Measurements from ENCODE around the gene CYP4F2. TPM values are rescaled to one million over a fixed set of nuclear protein-coding genes. Genes with fewer than 3 reads are reported as not detected.

The CYP4F2 gene
- total RNA-seq (2011; cell fraction: chromatin; rRNA removed; ENCODE audit: low replicate concordance): 0.39 and 1.8 TPM in 2 replicates
- 0.17 and 0.79 TPM in 2 replicates for total RNA-seq (2011; cell fraction: nucleolus; rRNA removed)
- 0.59 and 0.69 TPM in 2 replicates for total RNA-seq (2011; cell fraction: nucleoplasm; rRNA removed)
- 0.32 and 1.8 TPM in 2 replicates for total RNA-seq (2014; rRNA removed)
- 0.11 TPM in 1 of 2 replicates, not detected in the other for total RNA-seq (2014; rRNA removed; fragmentation: Illumina TruSeq; extraction: Trizol)
- 0.22 TPM in 1 of 2 replicates, not detected in the other for total RNA-seq (2015; rRNA removed; fragmentation: Illumina TruSeq; extraction: Trizol)
- total RNA-seq (2021): 0.22 and 0.51 TPM in 2 replicates
- polyA plus RNA-seq (2011; rRNA removed): 0.26 and 0.56 TPM in 2 replicates
- polyA plus RNA-seq (2011; cell fraction: cytosol; rRNA removed): 0.18 and 0.31 TPM in 2 replicates
- polyA plus RNA-seq (2011; cell fraction: nucleus; rRNA removed): 3.2 and 4.6 TPM in 2 replicates
- 0.36 and 1.7 TPM in 2 replicates for polyA plus RNA-seq (2012)
- 0.10 and 0.15 TPM in 2 replicates for polyA plus RNA-seq (2014; fragmentation: Illumina TruSeq; extraction: Trizol)
- polyA plus RNA-seq (2014; fragmentation: Nextera tagmentation; extraction: Ambion mirVana): not detected
- 0.37 and 0.82 TPM in 2 replicates for polyA plus RNA-seq (2014; rRNA removed)
- polyA minus RNA-seq (2011; rRNA and poly(A)+ RNA removed): not detected in 2 replicates
- not detected in 2 replicates for polyA minus RNA-seq (2011; cell fraction: cytosol; rRNA and poly(A)+ RNA removed)
- 0.67 and 1.1 TPM in 2 replicates for polyA minus RNA-seq (2011; cell fraction: nucleus; rRNA and poly(A)+ RNA removed)
- Bru-seq, nascent RNA: percentile 13 among the genes with signal in this experiment
- BruChase-seq, experiment 1, labeled RNA remaining after a 2-hour chase: percentile 8 among the genes with signal in this experiment
- BruChase-seq, experiment 2, labeled RNA remaining after a 6-hour chase: percentile 18 among the genes with signal in this experiment
- long read RNA-seq, experiment 1: 0 reads
- long read RNA-seq, experiment 2: 0 reads
- long read RNA-seq, experiment 3: 0 reads

- Histone ChIP-seq H4K20me1 (replicated peaks; ENCODE audit: control insufficient read depth, insufficient read depth, low read length) (no peaks in the 10 kb centered on the region), H3K9ac (ENCODE audit: insufficient read depth in 1 of 2, low read depth in 2 of 2, low read length in 2 of 2) (peak within 1 kb of the TSS in 1 of 2 experiments; percentile 17; a peak in 1 of 4 replicates), H2AFZ (ENCODE audit: low read depth, low read length) (no peak within 1 kb of the TSS), H3K4me1 (replicated peaks in 1 of 2; ENCODE audit: control insufficient read depth in 2 of 2, insufficient read depth in 2 of 2, low read length in 2 of 2) (peaks cover 0 to 18% of the 10 kb centered on the region in 2 experiments; a peak in 2 of 5 replicates), H3K9me3 (replicated peaks; ENCODE audit: control insufficient read depth, insufficient read depth, low read depth, low read length) (no peaks in the 10 kb centered on the region; the same call in 1 of the 2 replicates), H3K36me3 (ENCODE audit: control insufficient read depth, insufficient read depth, low read length) (no peaks in the 10 kb centered on the region), H3K79me2 (ENCODE audit: control insufficient read depth, insufficient read depth, low read length) (no peaks in the 10 kb centered on the region), H3K4me2 (ENCODE audit: insufficient read depth, low read length) (no peak within 1 kb of the TSS), H3K9me1 (ENCODE audit: control insufficient read depth, insufficient read depth, low read length) (no peaks in the 10 kb centered on the region), H3K27me3 (ENCODE audit: control insufficient read depth in 2 of 2, insufficient read depth in 2 of 2, low read length in 2 of 2) (peaks cover 4 to 8% of the 10 kb centered on the region in 2 experiments; a peak in 3 of 5 replicates), H3K4me3 (no peak within 1 kb of the TSS), H3K27ac (ENCODE audit: extremely low read depth, low read depth, low read length) (no peak within 1 kb of the TSS)
- CTCF ChIA-PET (ENCODE audit: low intra/inter-chr PET ratio): no interaction called here
- no TSS peak for BruUV-seq (replicated peaks)
- in situ Hi-C loops (cut with MboI): no loop called here
- intact Hi-C loops (cut with micrococcal nuclease): no loop called here
- ATAC-seq: peak; percentile 64
- POLR2A ChIA-PET: interaction anchor here (1.1 kb wide), 1 partner anchor 61 kb away, joined by 3 read pairs; no protein-coding TSS in a partner anchor
- DNase-seq (ENCODE audit: extremely low read depth in 1 of 4, low spot score in 3 of 4): peak; percentile 23 to 36 (median 24)
- WGBS (ENCODE audit: insufficient coverage, low coverage, missing lambda C conversion rate): 25% methylated on average over 3 of the region's 3 CpGs
- no peak for FAIRE-seq
- TF ChIP-seq ZNF324 (CRISPR knock-in tag; IDR thresholded peaks at IDR 0.05): no peak
- peak; percentile 64 for TF ChIP-seq NFIC (IDR thresholded peaks at IDR 0.05)
- peak; percentile 45; the same call in 1 of the 2 replicates for TF ChIP-seq TFAP4 (CRISPR knock-in tag; IDR thresholded peaks at IDR 0.05; ENCODE audit: borderline replicate concordance)
- TF ChIP-seq RBM15 (IDR thresholded peaks at IDR 0.05; ENCODE audit: insufficient read depth, low read length): no peak
- no peak for TF ChIP-seq POLR2AphosphoS2 (IDR thresholded peaks at IDR 0.05; ENCODE audit: low read length)
- no peak for TF ChIP-seq ZNF23 (CRISPR knock-in tag; IDR thresholded peaks at IDR 0.05)
- peak; percentile 27 for TF ChIP-seq FOS (IDR thresholded peaks at IDR 0.05; ENCODE audit: extremely low read depth, insufficient read length)
- peak; percentile 78 for TF ChIP-seq NFYB (IDR thresholded peaks at IDR 0.05; ENCODE audit: extremely low read depth, insufficient read length)
- no peak for TF ChIP-seq ZHX1 (conservative IDR thresholded peaks at IDR 0.05; ENCODE audit: low read length)
Measured at GRCh38 chr19:15897738-15898276, at the start of gene CYP4F2. Gene CYP4F2 (minus strand): TSS chr19:15898074. CDS start chr19:15897611, 463 bp downstream.

All from K562 (cell line).